Occipital lobe (tissue), 2 donors: Measurements from ENCODE around the gene TBCD. TPM values are rescaled to one million over a fixed set of nuclear protein-coding genes. Genes with fewer than 3 reads are reported as not detected.
"Not testable (repeated sequence)": the region's sequence is repeated elsewhere in the genome, so short reads cannot be mapped to it uniquely, and the experiment has no call there.

Experiments used
- DNase-seq: peaks from one replicate; lab custom pipeline; 2025; lab: John Stamatoyannopoulos, UW
- total RNA-seq: library from RNA; depleted of rRNA; stranded (reverse); fragments of >200 nt; gene quantifications from one replicate; pipeline ENCODE4 v1.2.3, GENCODE V29; 2014

Gene TBCD
- total RNA-seq, 1 donor from 2014 or later, result 58.2 TPM

DNA sequence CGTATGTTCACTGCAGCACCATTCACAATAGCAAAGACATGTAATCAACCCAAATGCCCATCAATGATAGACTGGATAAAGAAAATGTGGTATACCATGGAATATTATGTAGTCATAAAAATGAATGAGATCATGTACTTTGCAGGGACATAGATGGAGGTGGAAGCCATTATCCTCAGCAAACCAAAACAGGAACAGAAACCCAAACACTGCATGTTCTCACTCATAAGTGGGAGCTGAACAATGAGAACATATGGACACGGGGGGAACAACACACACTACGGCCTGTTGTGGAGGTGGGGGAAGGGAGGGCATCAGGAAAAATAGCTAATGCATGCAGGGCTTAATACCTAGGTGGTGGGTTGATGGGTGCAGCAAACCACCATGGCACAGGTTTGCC is 237.2 kb downstream of the TBCD start:
- DNase-seq, result not testable (repeated sequence)

DNA sequence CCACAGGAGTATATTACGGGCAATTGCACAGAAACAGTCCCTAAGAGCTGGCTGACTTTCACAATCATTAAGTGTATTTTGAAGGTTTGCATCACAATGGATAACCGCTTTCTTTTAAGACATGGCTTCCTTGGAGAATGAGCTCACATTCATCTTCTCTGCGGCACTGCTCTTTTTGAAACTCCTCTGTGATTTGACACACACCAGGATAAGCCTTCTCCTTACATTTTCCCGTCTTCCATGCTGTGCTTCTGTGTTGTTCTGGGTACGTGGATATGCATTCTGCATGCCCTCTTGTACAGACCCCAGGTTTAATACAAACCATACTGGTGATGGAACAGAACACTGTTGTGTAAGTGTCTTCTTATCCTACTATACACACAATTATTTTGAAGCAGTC is 238.0 kb downstream of the TBCD start:
- DNase-seq, result no peak

DNA sequence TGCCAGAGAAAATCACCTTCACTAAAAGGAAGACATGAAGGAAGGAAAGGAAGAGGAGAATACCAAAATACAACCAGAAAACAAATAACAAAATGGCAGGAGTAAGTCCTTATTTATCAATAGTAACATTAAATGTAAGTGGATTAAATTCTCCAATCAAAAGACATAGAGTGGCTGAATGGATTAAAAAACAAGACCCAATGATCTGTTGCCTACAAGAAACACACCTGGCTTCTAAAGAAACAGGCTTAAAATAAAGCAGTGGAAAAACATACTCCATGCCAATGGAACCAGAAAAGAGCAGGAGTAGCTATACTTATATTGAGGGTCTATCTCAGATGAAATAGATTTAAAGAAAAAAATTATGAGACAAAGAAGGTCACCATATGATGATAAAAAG is 241.1 kb downstream of the TBCD start:
- DNase-seq, result no peak

Other genes with a start within 250 kb of the TBCD start
- gene FOXK2, start 232.3 kb upstream of the TBCD start, total RNA-seq, result 41.2 TPM
- gene WDR45B, start 103.6 kb upstream of the TBCD start, total RNA-seq, result 52.4 TPM
- gene RAB40B, start 53.4 kb upstream of the TBCD start, total RNA-seq, result 17.0 TPM
- gene FN3KRP, start 35.4 kb upstream of the TBCD start, total RNA-seq, result 21.2 TPM
- gene FN3K, start 16.4 kb upstream of the TBCD start, total RNA-seq, result 11.1 TPM
- not detected for gene ZNF750, start 88.0 kb downstream of the TBCD start, total RNA-seq